WTC11 (cell line): ENCODE results near the gene HAGHL. TPM values are rescaled to one million over a fixed set of nuclear protein-coding genes. Genes with fewer than 3 reads are reported as not detected.

ENCODE experiments used
- ATAC-seq: fragments of 200-7000 bp; cut with Tn5 transposase; 2 replicates; pipeline ENCODE4 v1.10.0; 2021; ENCODE audit warnings: mild to moderate bottlenecking, moderate library complexity
- CTCF ChIA-PET: fragments of 300-600 bp; sonication (Branson Sonifier 250); formaldehyde crosslinking; loops from one replicate; lab custom pipeline; 2021; ENCODE audit warnings: antibody characterized with exemption; lab: Charles Lee
- POLR2A ChIA-PET: fragments of 350-600 bp; sonication (Branson Sonifier 250); formaldehyde crosslinking; loops from one replicate; lab custom pipeline; 2021; ENCODE audit warnings: antibody characterized with exemption; lab: Charles Lee
- DNase-seq: peaks from one replicate; pipeline ENCODE4 v3.0.0; 2021; ENCODE audit warnings: low spot score
- H3K27ac Mint-ChIP-seq: 2 replicates; pipeline ENCODE4 v1.8.0; 2021; ENCODE audit warnings: mixed read lengths
- H3K27me3 Mint-ChIP-seq: 2 replicates; pipeline ENCODE4 v1.8.0; 2021; ENCODE audit warnings: low read depth, mild to moderate bottlenecking, moderate library complexity, mixed read lengths
- H3K36me3 Mint-ChIP-seq: 2 replicates; pipeline ENCODE4 v1.8.0; 2021; ENCODE audit warnings: mixed read lengths
- H3K4me1 Mint-ChIP-seq: 2 replicates; pipeline ENCODE4 v1.8.0; 2022; ENCODE audit warnings: mixed read lengths
- H3K4me3 Mint-ChIP-seq: 2 replicates; pipeline ENCODE4 v1.8.0; 2021; ENCODE audit warnings: mild to moderate bottlenecking, moderate library complexity, mixed read lengths
- H3K9me3 Mint-ChIP-seq: 2 replicates; pipeline ENCODE4 v1.8.0; 2021; ENCODE audit warnings: mixed read lengths
- CBFB ChIP-seq: sonication (generic); formaldehyde crosslinking; IDR thresholded peaks from 2 replicates; pipeline ENCODE4 v1.8.1; 2022; ENCODE audit warnings: mild to moderate bottlenecking, low read depth, missing genetic modification reagents
- CREB1 ChIP-seq: sonication (generic); formaldehyde crosslinking; IDR thresholded peaks from 2 replicates; pipeline ENCODE4 v1.8.0; 2023; ENCODE audit warnings: mild to moderate bottlenecking, missing genetic modification reagents
- EMX1 ChIP-seq: fragments of 250-450 bp; sonication (Bioruptor Pico); IDR thresholded peaks from 2 replicates; pipeline ENCODE4 v1.8.0; 2021; ENCODE audit warnings: mild to moderate bottlenecking
- ESRRA ChIP-seq: sonication (generic); formaldehyde crosslinking; IDR thresholded peaks from 2 replicates; pipeline ENCODE4 v1.8.1; 2022; ENCODE audit warnings: mild to moderate bottlenecking, missing genetic modification reagents, borderline replicate concordance
- ETV6 ChIP-seq: sonication (generic); formaldehyde crosslinking; IDR thresholded peaks from 2 replicates; pipeline ENCODE4 v1.8.1; 2022; ENCODE audit warnings: mild to moderate bottlenecking, missing genetic modification reagents
- FOXK1 ChIP-seq: sonication (generic); formaldehyde crosslinking; IDR thresholded peaks from 2 replicates; pipeline ENCODE4 v1.8.0; 2022; ENCODE audit warnings: mild to moderate bottlenecking, moderate library complexity, missing genetic modification reagents
- MYBL2 ChIP-seq: sonication (generic); formaldehyde crosslinking; IDR thresholded peaks from 2 replicates; pipeline ENCODE4 v1.8.1; 2023; ENCODE audit warnings: mild to moderate bottlenecking, moderate library complexity, missing genetic modification reagents
- NFE2L1 ChIP-seq: sonication (generic); formaldehyde crosslinking; IDR thresholded peaks from 2 replicates; pipeline ENCODE4 v1.8.1; 2023; ENCODE audit warnings: missing genetic modification reagents
- NFYB ChIP-seq: sonication (generic); formaldehyde crosslinking; conservative IDR thresholded peaks from 2 replicates; pipeline ENCODE4 v1.8.0; 2022; ENCODE audit warnings: low read depth, missing genetic modification reagents
- PRRX2 ChIP-seq: fragments of 250-450 bp; sonication (Bioruptor Pico); IDR thresholded peaks from 2 replicates; pipeline ENCODE4 v1.8.0; 2021; ENCODE audit warnings: mild to moderate bottlenecking
- SP1 ChIP-seq: sonication (generic); formaldehyde crosslinking; conservative IDR thresholded peaks from 2 replicates; pipeline ENCODE4 v1.8.1; 2022; ENCODE audit warnings: missing genetic modification reagents
- TEAD4 ChIP-seq: sonication (generic); formaldehyde crosslinking; IDR thresholded peaks from 2 replicates; pipeline ENCODE4 v1.8.0; 2022; ENCODE audit warnings: mild to moderate bottlenecking, missing genetic modification reagents
- ZBTB21 ChIP-seq: sonication (generic); formaldehyde crosslinking; IDR thresholded peaks from 2 replicates; pipeline ENCODE4 v1.8.1; 2023; ENCODE audit warnings: mild to moderate bottlenecking, missing genetic modification reagents, borderline replicate concordance
- ZNF423 ChIP-seq: fragments of 250-450 bp; sonication (Bioruptor Pico); IDR thresholded peaks from 2 replicates; pipeline ENCODE4 v2.1.2; 2022; ENCODE audit warnings: mild to moderate bottlenecking, moderate library complexity
- total RNA-seq: library from RNA; stranded (reverse); gene quantifications from 3 replicates; pipeline ENCODE4 v1.2.3, GENCODE V29; 2021
- TF ChIP-seq, protein P1 (sequence below): sonication (generic); formaldehyde crosslinking; IDR thresholded peaks from 2 replicates; pipeline ENCODE4 v1.8.1; 2023; ENCODE audit warnings: mild to moderate bottlenecking, missing genetic modification reagents, borderline replicate concordance
- TF ChIP-seq, protein P2 (sequence below): sonication (generic); formaldehyde crosslinking; conservative IDR thresholded peaks from 2 replicates; pipeline ENCODE4 v1.8.1; 2022; ENCODE audit warnings: mild to moderate bottlenecking, missing genetic modification reagents
- TF ChIP-seq, protein P3 (sequence below): fragments of 250-450 bp; sonication (Bioruptor Pico); IDR thresholded peaks from 2 replicates; pipeline ENCODE4 v1.9.0; 2021; ENCODE audit warnings: mild to moderate bottlenecking
- TF ChIP-seq, protein P4 (sequence below): fragments of 250-450 bp; sonication (Bioruptor Pico); IDR thresholded peaks from 2 replicates; pipeline ENCODE4 v1.8.0; 2021; ENCODE audit warnings: mild to moderate bottlenecking
- TF ChIP-seq, protein P5 (sequence below): sonication (generic); formaldehyde crosslinking; IDR thresholded peaks from 2 replicates; pipeline ENCODE4 v1.8.0; 2022; ENCODE audit warnings: mild to moderate bottlenecking, missing genetic modification reagents
- TF ChIP-seq, protein P6 (sequence below): sonication (generic); formaldehyde crosslinking; IDR thresholded peaks from 2 replicates; pipeline ENCODE4 v1.8.0; 2022; ENCODE audit warnings: mild to moderate bottlenecking, missing genetic modification reagents
- TF ChIP-seq, protein P7 (sequence below): sonication (generic); formaldehyde crosslinking; IDR thresholded peaks from 2 replicates; pipeline ENCODE4 v1.8.1; 2023; ENCODE audit warnings: mild to moderate bottlenecking, moderate library complexity, missing genetic modification reagents
- TF ChIP-seq, protein P8 (sequence below): sonication (generic); formaldehyde crosslinking; IDR thresholded peaks from 2 replicates; pipeline ENCODE4 v1.8.0; 2022; ENCODE audit warnings: mild to moderate bottlenecking, missing genetic modification reagents

Gene HAGHL
- total RNA-seq, 1 experiment from 2014 or later: 41.7 TPM

DNA sequence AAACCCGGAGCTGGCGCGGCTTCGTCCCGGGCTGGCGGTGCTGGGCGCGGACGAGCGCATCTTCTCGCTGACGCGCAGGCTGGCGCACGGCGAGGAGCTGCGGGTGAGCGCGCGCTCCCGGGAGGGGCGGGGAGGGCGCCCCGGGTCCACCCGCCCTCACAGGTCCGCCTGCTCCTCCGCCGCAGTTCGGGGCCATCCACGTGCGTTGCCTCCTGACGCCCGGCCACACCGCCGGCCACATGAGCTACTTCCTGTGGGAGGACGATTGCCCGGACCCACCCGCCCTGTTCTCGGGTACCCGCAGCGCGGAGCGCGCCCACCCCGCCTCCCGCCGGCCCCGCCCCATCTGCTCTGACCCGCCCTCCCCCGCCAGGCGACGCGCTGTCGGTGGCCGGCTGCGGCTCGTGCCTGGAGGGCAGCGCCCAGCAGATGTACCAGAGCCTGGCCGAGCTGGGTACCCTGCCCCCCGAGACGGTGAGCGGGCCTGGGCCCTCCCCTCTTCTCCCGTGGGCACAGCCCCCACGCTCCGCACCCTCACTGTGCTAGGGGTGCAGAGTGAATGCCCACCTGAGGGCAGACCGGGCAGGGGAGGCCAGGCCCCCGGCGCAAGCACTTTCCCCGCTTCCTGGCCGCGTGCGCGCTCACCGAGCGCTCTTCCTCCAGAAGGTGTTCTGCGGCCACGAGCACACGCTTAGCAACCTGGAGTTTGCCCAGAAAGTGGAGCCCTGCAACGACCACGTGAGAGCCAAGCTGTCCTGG lies 1.4 kb downstream of the HAGHL start:
- DNase-seq (peak; percentile 77), ATAC-seq (peak; percentile 10)
- Mint-ChIP-seq H3K4me3 (peak overlapping the region; percentile 64), H3K27ac (no peak overlapping the region), H3K9me3 (no peaks in the 10 kb centered on the region), H3K36me3 (no peaks in the 10 kb centered on the region; the same call in 1 of the 2 replicates), H3K27me3 (peaks cover 2% of the 10 kb centered on the region; the same call in 1 of the 2 replicates), H3K4me1 (no peaks in the 10 kb centered on the region)
- POLR2A ChIA-PET: interaction anchor here (0.6 to 1.2 kb wide), 3 partner anchors 9 to 66 kb away, joined by 3 read pairs; no protein-coding TSS in a partner anchor
- CTCF ChIA-PET: interaction anchor here (0.6 to 6.9 kb wide), 16 partner anchors 9 to 417 kb away, joined by 3 to 90 read pairs (median 4); partner anchors contain the start of genes CHTF18, CIAO3, GNG13 and METRN
- TF ChIP-seq FOXK1 (no peak; the same call in 1 of the 2 replicates), SP1 (CRISPR knock-in tag) (peak; percentile 39), ZNF423 (CRISPR knock-in tag) (no peak), ZBTB21 (CRISPR knock-in tag) (no peak), NFE2L1 (no peak), CREB1 (CRISPR knock-in tag) (no peak), MYBL2 (CRISPR knock-in tag) (no peak; the same call in 1 of the 2 replicates), CBFB (no peak), PRRX2 (no peak), NFYB (CRISPR knock-in tag) (no peak), TEAD4 (CRISPR knock-in tag) (no peak), EMX1 (CRISPR knock-in tag) (no peak), ESRRA (no peak), ETV6 (CRISPR knock-in tag) (no peak; the same call in 1 of the 2 replicates)
- TF ChIP-seq, protein P1, sequence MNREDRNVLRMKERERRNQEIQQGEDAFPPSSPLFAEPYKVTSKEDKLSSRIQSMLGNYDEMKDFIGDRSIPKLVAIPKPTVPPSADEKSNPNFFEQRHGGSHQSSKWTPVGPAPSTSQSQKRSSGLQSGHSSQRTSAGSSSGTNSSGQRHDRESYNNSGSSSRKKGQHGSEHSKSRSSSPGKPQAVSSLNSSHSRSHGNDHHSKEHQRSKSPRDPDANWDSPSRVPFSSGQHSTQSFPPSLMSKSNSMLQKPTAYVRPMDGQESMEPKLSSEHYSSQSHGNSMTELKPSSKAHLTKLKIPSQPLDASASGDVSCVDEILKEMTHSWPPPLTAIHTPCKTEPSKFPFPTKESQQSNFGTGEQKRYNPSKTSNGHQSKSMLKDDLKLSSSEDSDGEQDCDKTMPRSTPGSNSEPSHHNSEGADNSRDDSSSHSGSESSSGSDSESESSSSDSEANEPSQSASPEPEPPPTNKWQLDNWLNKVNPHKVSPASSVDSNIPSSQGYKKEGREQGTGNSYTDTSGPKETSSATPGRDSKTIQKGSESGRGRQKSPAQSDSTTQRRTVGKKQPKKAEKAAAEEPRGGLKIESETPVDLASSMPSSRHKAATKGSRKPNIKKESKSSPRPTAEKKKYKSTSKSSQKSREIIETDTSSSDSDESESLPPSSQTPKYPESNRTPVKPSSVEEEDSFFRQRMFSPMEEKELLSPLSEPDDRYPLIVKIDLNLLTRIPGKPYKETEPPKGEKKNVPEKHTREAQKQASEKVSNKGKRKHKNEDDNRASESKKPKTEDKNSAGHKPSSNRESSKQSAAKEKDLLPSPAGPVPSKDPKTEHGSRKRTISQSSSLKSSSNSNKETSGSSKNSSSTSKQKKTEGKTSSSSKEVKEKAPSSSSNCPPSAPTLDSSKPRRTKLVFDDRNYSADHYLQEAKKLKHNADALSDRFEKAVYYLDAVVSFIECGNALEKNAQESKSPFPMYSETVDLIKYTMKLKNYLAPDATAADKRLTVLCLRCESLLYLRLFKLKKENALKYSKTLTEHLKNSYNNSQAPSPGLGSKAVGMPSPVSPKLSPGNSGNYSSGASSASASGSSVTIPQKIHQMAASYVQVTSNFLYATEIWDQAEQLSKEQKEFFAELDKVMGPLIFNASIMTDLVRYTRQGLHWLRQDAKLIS (CRISPR knock-in tag): no peak
- TF ChIP-seq, protein P2, sequence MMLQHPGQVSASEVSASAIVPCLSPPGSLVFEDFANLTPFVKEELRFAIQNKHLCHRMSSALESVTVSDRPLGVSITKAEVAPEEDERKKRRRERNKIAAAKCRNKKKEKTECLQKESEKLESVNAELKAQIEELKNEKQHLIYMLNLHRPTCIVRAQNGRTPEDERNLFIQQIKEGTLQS (CRISPR knock-in tag): no peak
- TF ChIP-seq, protein P3, sequence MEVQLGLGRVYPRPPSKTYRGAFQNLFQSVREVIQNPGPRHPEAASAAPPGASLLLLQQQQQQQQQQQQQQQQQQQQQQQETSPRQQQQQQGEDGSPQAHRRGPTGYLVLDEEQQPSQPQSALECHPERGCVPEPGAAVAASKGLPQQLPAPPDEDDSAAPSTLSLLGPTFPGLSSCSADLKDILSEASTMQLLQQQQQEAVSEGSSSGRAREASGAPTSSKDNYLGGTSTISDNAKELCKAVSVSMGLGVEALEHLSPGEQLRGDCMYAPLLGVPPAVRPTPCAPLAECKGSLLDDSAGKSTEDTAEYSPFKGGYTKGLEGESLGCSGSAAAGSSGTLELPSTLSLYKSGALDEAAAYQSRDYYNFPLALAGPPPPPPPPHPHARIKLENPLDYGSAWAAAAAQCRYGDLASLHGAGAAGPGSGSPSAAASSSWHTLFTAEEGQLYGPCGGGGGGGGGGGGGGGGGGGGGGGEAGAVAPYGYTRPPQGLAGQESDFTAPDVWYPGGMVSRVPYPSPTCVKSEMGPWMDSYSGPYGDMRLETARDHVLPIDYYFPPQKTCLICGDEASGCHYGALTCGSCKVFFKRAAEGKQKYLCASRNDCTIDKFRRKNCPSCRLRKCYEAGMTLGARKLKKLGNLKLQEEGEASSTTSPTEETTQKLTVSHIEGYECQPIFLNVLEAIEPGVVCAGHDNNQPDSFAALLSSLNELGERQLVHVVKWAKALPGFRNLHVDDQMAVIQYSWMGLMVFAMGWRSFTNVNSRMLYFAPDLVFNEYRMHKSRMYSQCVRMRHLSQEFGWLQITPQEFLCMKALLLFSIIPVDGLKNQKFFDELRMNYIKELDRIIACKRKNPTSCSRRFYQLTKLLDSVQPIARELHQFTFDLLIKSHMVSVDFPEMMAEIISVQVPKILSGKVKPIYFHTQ (CRISPR knock-in tag): no peak
- TF ChIP-seq, protein P4, sequence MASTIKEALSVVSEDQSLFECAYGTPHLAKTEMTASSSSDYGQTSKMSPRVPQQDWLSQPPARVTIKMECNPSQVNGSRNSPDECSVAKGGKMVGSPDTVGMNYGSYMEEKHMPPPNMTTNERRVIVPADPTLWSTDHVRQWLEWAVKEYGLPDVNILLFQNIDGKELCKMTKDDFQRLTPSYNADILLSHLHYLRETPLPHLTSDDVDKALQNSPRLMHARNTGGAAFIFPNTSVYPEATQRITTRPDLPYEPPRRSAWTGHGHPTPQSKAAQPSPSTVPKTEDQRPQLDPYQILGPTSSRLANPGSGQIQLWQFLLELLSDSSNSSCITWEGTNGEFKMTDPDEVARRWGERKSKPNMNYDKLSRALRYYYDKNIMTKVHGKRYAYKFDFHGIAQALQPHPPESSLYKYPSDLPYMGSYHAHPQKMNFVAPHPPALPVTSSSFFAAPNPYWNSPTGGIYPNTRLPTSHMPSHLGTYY: no peak
- TF ChIP-seq, protein P5, sequence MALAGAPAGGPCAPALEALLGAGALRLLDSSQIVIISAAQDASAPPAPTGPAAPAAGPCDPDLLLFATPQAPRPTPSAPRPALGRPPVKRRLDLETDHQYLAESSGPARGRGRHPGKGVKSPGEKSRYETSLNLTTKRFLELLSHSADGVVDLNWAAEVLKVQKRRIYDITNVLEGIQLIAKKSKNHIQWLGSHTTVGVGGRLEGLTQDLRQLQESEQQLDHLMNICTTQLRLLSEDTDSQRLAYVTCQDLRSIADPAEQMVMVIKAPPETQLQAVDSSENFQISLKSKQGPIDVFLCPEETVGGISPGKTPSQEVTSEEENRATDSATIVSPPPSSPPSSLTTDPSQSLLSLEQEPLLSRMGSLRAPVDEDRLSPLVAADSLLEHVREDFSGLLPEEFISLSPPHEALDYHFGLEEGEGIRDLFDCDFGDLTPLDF (CRISPR knock-in tag): 0 out of 2 replicates have a peak, but pooled peaks have one; percentile 8
- TF ChIP-seq, protein P6, sequence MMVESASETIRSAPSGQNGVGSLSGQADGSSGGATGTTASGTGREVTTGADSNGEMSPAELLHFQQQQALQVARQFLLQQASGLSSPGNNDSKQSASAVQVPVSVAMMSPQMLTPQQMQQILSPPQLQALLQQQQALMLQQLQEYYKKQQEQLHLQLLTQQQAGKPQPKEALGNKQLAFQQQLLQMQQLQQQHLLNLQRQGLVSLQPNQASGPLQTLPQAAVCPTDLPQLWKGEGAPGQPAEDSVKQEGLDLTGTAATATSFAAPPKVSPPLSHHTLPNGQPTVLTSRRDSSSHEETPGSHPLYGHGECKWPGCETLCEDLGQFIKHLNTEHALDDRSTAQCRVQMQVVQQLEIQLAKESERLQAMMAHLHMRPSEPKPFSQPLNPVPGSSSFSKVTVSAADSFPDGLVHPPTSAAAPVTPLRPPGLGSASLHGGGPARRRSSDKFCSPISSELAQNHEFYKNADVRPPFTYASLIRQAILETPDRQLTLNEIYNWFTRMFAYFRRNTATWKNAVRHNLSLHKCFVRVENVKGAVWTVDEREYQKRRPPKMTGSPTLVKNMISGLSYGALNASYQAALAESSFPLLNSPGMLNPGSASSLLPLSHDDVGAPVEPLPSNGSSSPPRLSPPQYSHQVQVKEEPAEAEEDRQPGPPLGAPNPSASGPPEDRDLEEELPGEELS: no peak; the same call in 1 of the 2 replicates
- TF ChIP-seq, protein P7, sequence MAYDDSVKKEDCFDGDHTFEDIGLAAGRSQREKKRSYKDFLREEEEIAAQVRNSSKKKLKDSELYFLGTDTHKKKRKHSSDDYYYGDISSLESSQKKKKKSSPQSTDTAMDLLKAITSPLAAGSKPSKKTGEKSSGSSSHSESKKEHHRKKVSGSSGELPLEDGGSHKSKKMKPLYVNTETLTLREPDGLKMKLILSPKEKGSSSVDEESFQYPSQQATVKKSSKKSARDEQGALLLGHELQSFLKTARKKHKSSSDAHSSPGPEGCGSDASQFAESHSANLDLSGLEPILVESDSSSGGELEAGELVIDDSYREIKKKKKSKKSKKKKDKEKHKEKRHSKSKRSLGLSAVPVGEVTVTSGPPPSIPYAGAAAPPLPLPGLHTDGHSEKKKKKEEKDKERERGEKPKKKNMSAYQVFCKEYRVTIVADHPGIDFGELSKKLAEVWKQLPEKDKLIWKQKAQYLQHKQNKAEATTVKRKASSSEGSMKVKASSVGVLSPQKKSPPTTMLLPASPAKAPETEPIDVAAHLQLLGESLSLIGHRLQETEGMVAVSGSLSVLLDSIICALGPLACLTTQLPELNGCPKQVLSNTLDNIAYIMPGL (CRISPR knock-in tag): peak; percentile 73
- TF ChIP-seq, protein P8, sequence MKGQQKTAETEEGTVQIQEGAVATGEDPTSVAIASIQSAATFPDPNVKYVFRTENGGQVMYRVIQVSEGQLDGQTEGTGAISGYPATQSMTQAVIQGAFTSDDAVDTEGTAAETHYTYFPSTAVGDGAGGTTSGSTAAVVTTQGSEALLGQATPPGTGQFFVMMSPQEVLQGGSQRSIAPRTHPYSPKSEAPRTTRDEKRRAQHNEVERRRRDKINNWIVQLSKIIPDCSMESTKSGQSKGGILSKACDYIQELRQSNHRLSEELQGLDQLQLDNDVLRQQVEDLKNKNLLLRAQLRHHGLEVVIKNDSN (CRISPR knock-in tag): peak; percentile 66; the same call in 1 of the 2 replicates
